GM19463 (cell line): ENCODE data around the gene C16orf96.
"Not testable (repeated sequence)": the region's sequence is repeated elsewhere in the genome, so short reads cannot be mapped to it uniquely, and the experiment has no call there.

ENCODE experiments used
- ATAC-seq: cut with Tn5 transposase; IDR thresholded peaks from one replicate; pipeline ENCODE4 v1.9.1; 2021; ENCODE audit warnings: mild to moderate bottlenecking, moderate library complexity; ENCODE audit not compliant: unreplicated experiment

Gene C16orf96

GRCh38 chr16:4561596-4561995, 5.5 kb downstream of the C16orf96 start:
- ATAC-seq, result no peak

GRCh38 chr16:4564661-4565267, 8.6 kb downstream of the C16orf96 start:
- no peak for ATAC-seq

GRCh38 chr16:4566144-4566543, 10.0 kb downstream of the C16orf96 start:
- no peak for ATAC-seq

- no peak for ATAC-seq
Observed at GRCh38 chr16:4570086-4570485, 13.9 kb downstream of the C16orf96 start.

GRCh38 chr16:4570688-4571321, 14.7 kb downstream of the C16orf96 start:
- no peak for ATAC-seq

- ATAC-seq, result no peak
Observed at GRCh38 chr16:4572715-4573114, 16.6 kb downstream of the C16orf96 start.

GRCh38 chr16:4573926-4574325, 17.8 kb downstream of the C16orf96 start:
- ATAC-seq, result not testable (repeated sequence)

- no peak for ATAC-seq
Observed at GRCh38 chr16:4574919-4575705, 19.0 kb downstream of the C16orf96 start.

GRCh38 chr16:4576008-4576407, 19.9 kb downstream of the C16orf96 start:
- ATAC-seq, result no peak

- ATAC-seq, result no peak
Observed at GRCh38 chr16:4578961-4579530, 22.9 kb downstream of the C16orf96 start.

GRCh38 chr16:4580250-4580649, 24.1 kb downstream of the C16orf96 start:
- ATAC-seq, result no peak

- no peak for ATAC-seq
Observed at GRCh38 chr16:4583906-4584305, 27.8 kb downstream of the C16orf96 start.

- no peak for ATAC-seq
Observed at GRCh38 chr16:4586291-4586690, 30.2 kb downstream of the C16orf96 start.

- no peak for ATAC-seq
Observed at GRCh38 chr16:4588386-4588785, 32.2 kb downstream of the C16orf96 start.

- ATAC-seq, result no peak
Observed at GRCh38 chr16:4588961-4589360, 32.8 kb downstream of the C16orf96 start.

- no peak for ATAC-seq
Observed at GRCh38 chr16:4591191-4591590, 35.1 kb downstream of the C16orf96 start.

- no peak for ATAC-seq
Observed at GRCh38 chr16:4591706-4592470, 35.7 kb downstream of the C16orf96 start.

GRCh38 chr16:4593086-4593485, 36.9 kb downstream of the C16orf96 start:
- ATAC-seq, result no peak

GRCh38 chr16:4594433-4595410, 38.6 kb downstream of the C16orf96 start:
- ATAC-seq, result no peak

GRCh38 chr16:4597174-4597573, 41.0 kb downstream of the C16orf96 start:
- ATAC-seq, result no peak
